ENCODE results near the gene PDZRN3.

PDZRN3 gene

GRCh38 chr3:73409138-73409763 is 215.5 kb downstream of the PDZRN3 start:
- DNase-seq = no peak

- no peak for DNase-seq
Measured at GRCh38 chr3:73408634-73409033, 216.1 kb downstream of the PDZRN3 start.

GRCh38 chr3:73407577-73407976 is 217.2 kb downstream of the PDZRN3 start:
- DNase-seq = no peak

GRCh38 chr3:73405853-73406252 is 218.9 kb downstream of the PDZRN3 start:
- no peak for DNase-seq

DNA sequence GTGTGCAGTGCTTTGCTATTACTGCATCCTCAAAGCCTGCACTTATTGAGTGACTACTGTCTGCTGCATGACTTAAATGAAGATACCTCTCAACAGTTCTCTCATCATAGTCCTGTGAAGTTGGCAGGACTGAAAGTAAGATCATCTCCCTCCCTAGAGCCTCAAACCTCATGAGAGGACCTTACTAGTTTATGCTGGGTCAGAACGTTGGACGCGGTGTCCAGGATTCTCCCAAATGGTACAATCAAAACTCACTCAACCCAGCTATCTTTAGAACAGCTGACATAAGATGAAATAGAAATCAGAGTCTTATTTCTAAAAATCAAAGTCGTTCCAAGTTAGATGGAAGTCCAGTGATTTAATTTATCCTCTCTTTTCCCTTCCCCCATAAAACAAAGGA is 219.7 kb downstream of the PDZRN3 start:
- DNase-seq = no peak

DNA sequence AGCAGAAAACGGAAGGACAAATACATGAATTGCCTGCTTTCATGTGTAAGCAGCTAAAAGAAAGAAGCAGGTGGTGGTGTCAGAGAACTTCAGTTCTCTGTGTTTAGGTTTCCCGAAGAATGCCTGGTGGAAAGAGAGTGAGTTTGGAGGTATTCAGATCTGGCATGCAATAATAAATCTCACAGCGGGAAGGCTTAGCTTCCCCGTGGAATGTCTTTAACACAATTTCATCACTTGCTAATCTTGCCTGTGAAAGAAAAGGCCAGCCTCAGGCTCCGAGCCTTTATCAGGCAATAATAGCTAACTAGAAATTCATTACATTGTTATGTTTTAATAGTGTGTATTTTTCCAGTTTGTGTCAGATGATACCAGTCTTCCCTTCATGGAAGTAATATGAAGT is 220.3 kb downstream of the PDZRN3 start:
- DNase-seq = no peak

GRCh38 chr3:73403444-73403843 is 221.3 kb downstream of the PDZRN3 start:
- no peak for DNase-seq

DNA sequence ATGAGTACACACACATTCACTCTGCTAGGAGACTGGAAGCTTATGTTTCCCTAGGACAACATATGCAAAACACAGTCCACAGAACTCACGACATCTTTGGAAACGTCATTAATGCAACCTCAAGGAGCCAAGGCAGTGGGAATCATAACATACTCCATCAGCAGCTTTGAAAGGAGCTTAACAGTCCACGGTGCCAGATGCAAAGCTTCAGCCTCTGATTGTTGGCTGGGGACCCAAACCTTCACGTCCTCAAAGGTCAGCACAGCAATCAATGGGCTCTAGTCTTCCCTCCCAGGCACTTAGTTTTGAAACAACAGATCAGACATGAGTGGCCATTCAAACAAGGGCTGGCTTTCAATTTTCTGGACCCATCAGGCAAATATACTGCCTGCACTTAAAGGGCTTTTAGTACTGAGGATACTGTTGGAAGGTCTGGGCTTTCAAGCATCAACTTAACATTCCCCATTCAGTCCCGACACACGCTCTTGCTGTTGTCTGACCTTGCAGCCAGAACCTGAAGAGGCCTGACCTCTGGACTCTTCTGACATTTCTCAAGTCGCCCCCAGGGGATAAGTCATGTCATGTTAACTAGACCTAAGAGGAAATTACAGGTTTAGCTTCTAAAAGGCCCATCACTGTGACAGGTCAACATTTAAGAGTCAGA is 223.0 kb downstream of the PDZRN3 start:
- no peak for DNase-seq

- no peak for DNase-seq
Measured at GRCh38 chr3:73401059-73401458, 223.7 kb downstream of the PDZRN3 start.

DNA sequence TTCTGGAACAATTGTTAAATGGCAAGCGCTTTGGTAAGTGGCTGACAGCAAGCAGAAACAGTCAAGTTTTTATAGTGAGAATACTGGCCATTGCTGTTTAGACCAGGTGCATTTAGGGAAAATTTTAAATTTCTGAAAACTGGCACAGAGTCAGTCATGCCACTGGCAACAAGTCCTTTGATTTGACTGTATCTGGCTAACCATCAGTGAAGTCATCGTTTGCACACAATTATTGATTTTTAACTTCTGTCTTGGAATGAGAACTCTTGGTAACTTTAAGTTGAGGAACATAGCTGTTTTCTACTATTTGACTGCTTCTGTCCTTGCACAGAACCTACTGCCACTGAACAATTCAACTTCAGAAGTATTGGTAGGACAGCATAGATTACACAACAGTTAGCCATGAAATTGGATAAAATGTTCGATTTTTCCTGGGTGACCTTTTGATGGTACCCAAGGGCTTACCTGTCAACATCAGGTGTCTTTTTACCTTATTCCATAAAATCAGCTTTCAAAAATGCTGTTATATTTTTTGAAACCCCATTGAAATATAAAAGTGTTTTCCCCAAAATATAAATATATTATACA is 225.0 kb downstream of the PDZRN3 start:
- no peak for DNase-seq

- DNase-seq = no peak
Measured at GRCh38 chr3:73399106-73399505, 225.6 kb downstream of the PDZRN3 start.

GRCh38 chr3:73398084-73398483 is 226.7 kb downstream of the PDZRN3 start:
- no peak for DNase-seq

GRCh38 chr3:73394240-73394639 is 230.5 kb downstream of the PDZRN3 start:
- no peak for DNase-seq

DNA sequence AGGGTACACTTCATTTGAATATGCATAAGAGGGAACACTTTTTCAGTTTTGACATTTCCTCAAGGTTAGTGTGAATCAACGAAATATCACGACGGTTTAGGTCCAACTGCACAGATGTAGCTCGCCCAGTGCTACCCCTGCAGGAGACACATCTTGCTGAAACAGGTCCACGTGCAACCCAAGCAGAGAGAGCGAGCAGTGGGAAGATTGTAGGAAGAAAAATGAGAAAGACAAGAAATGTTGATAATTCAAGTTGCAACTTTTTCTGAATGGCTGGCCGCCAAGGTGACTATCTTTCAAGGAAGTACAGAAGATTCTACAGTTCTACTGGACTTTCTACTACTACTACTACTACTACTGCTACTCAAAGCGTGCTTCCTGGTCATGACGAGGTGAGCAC is 231.7 kb downstream of the PDZRN3 start:
- no peak for DNase-seq

GRCh38 chr3:73391984-73392383 is 232.8 kb downstream of the PDZRN3 start:
- DNase-seq = no peak

GRCh38 chr3:73389928-73390327 is 234.8 kb downstream of the PDZRN3 start:
- no peak for DNase-seq

DNA sequence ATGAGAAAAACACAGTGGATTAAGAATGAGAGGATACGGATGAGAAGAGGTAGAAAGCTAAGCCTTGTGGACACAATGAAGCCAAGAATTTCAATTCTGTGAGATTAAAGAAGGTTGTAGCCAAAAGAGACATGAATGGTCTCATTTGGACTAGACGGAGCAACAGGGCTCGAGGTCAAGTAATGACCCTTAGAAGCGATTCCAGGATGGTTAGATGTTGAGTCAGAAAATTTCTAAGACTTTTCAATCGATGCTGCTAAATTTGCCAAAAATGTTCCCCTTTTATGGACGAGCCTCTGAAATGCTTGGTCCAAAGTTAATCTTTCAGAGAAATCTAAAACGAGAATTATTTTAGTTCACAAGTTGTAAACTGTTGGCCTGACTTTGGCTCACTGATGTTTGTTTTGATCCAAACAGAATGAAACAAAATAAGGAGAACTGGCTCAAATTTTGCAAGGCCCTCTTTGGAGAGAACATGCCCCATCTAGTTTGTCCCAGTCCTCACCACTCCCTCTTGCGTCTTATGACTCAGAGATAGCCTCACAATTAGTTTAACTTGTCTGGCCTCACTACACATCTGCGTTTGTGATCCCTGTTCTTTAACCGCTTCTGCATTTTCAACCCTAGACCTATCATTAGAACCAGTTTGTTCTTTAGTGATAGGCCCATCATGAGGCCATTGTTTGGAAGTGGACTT is 235.5 kb downstream of the PDZRN3 start:
- DNase-seq = no peak

DNA sequence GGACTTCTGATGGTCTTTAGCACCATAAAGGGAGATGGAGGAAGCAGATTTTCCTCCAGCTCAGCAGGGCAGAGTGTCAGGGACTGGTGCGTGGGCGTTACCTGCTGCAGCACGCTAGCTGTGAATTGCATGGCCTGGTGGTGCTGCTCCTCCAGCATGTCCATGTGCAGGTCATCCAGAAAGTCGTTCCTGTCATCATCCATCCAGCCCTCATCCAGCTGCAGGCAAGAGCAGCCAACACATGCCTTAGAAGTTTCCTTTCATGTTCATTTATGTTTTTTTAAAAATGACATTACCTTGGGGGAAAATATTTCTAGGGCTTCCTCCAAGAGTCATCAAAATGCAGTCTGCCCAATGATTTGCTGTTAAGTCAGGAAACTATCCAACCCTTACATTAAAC is 239.2 kb downstream of the PDZRN3 start:
- DNase-seq = no peak

- no peak for DNase-seq
Measured at GRCh38 chr3:73384091-73384906, 240.4 kb downstream of the PDZRN3 start.

- DNase-seq = no peak
Measured at GRCh38 chr3:73383470-73384049, 241.2 kb downstream of the PDZRN3 start.

- DNase-seq = no peak
Measured at GRCh38 chr3:73381551-73381950, 243.2 kb downstream of the PDZRN3 start.

- no peak for DNase-seq
Measured at GRCh38 chr3:73380735-73381532, 243.8 kb downstream of the PDZRN3 start.
